ENCODE results near the gene FCHSD2.

Gene FCHSD2

DNA sequence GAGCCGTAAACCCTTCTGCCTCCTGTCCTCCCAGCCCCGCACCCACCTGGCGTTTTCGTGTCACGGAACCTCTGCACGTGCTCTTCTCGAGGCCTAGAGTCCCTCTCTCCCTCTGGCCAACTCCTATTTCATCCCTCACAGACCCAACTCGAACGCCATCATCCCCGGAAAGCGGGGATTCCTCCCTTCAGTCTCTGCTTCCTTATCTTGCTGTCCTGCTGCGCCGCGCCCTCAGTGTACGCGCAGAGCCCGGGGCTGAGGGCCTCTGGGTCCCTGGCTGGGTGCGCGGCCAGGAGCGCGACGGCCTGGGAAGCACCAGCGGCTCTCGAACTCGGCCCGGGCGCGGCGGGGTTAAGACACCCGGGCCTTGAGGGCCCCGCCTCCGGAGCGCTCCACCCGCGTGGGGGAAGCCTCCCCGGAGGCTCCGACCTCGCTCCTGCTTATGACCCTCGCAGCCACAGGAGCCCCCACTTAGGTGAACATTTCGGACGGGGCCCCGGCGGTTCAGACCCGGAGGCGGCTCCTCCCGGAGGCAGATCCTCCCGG, 328.3 kb downstream of the FCHSD2 start (continued):
- TF ChIP-seq, protein P1, sequence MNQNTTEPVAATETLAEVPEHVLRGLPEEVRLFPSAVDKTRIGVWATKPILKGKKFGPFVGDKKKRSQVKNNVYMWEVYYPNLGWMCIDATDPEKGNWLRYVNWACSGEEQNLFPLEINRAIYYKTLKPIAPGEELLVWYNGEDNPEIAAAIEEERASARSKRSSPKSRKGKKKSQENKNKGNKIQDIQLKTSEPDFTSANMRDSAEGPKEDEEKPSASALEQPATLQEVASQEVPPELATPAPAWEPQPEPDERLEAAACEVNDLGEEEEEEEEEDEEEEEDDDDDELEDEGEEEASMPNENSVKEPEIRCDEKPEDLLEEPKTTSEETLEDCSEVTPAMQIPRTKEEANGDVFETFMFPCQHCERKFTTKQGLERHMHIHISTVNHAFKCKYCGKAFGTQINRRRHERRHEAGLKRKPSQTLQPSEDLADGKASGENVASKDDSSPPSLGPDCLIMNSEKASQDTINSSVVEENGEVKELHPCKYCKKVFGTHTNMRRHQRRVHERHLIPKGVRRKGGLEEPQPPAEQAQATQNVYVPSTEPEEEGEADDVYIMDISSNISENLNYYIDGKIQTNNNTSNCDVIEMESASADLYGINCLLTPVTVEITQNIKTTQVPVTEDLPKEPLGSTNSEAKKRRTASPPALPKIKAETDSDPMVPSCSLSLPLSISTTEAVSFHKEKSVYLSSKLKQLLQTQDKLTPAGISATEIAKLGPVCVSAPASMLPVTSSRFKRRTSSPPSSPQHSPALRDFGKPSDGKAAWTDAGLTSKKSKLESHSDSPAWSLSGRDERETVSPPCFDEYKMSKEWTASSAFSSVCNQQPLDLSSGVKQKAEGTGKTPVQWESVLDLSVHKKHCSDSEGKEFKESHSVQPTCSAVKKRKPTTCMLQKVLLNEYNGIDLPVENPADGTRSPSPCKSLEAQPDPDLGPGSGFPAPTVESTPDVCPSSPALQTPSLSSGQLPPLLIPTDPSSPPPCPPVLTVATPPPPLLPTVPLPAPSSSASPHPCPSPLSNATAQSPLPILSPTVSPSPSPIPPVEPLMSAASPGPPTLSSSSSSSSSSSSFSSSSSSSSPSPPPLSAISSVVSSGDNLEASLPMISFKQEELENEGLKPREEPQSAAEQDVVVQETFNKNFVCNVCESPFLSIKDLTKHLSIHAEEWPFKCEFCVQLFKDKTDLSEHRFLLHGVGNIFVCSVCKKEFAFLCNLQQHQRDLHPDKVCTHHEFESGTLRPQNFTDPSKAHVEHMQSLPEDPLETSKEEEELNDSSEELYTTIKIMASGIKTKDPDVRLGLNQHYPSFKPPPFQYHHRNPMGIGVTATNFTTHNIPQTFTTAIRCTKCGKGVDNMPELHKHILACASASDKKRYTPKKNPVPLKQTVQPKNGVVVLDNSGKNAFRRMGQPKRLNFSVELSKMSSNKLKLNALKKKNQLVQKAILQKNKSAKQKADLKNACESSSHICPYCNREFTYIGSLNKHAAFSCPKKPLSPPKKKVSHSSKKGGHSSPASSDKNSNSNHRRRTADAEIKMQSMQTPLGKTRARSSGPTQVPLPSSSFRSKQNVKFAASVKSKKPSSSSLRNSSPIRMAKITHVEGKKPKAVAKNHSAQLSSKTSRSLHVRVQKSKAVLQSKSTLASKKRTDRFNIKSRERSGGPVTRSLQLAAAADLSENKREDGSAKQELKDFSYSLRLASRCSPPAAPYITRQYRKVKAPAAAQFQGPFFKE (tag by site-specific recombination; IDR thresholded peaks at IDR 0.05; ENCODE audit: borderline replicate concordance) = no peak
- TF ChIP-seq ZNF830 (tag by site-specific recombination; IDR thresholded peaks at IDR 0.05; ENCODE audit: low read depth) (no peak), ZNF510 (tag by site-specific recombination; IDR thresholded peaks at IDR 0.05; ENCODE audit: insufficient replicate concordance) (no peak), ZNF155 (tag by site-specific recombination; IDR thresholded peaks at IDR 0.05) (no peak), ZNF677 (tag by site-specific recombination; IDR thresholded peaks at IDR 0.05) (no peak)
- TF ChIP-seq, protein P2, sequence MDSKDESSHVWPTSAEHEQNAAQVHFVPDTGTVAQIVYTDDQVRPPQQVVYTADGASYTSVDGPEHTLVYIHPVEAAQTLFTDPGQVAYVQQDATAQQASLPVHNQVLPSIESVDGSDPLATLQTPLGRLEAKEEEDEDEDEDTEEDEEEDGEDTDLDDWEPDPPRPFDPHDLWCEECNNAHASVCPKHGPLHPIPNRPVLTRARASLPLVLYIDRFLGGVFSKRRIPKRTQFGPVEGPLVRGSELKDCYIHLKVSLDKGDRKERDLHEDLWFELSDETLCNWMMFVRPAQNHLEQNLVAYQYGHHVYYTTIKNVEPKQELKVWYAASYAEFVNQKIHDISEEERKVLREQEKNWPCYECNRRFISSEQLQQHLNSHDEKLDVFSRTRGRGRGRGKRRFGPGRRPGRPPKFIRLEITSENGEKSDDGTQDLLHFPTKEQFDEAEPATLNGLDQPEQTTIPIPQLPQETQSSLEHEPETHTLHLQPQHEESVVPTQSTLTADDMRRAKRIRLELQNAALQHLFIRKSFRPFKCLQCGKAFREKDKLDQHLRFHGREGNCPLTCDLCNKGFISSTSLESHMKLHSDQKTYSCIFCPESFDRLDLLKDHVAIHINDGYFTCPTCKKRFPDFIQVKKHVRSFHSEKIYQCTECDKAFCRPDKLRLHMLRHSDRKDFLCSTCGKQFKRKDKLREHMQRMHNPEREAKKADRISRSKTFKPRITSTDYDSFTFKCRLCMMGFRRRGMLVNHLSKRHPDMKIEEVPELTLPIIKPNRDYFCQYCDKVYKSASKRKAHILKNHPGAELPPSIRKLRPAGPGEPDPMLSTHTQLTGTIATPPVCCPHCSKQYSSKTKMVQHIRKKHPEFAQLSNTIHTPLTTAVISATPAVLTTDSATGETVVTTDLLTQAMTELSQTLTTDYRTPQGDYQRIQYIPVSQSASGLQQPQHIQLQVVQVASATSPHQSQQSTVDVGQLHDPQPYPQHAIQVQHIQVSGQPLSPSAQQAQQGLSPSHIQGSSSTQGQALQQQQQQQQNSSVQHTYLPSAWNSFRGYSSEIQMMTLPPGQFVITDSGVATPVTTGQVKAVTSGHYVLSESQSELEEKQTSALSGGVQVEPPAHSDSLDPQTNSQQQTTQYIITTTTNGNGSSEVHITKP (tag by site-specific recombination; IDR thresholded peaks at IDR 0.05) = peak; percentile 99
- TF ChIP-seq, protein P3, sequence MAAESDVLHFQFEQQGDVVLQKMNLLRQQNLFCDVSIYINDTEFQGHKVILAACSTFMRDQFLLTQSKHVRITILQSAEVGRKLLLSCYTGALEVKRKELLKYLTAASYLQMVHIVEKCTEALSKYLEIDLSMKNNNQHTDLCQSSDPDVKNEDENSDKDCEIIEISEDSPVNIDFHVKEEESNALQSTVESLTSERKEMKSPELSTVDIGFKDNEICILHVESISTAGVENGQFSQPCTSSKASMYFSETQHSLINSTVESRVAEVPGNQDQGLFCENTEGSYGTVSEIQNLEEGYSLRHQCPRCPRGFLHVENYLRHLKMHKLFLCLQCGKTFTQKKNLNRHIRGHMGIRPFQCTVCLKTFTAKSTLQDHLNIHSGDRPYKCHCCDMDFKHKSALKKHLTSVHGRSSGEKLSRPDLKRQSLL (tag by site-specific recombination; IDR thresholded peaks at IDR 0.05) = peak; percentile 87

DNA sequence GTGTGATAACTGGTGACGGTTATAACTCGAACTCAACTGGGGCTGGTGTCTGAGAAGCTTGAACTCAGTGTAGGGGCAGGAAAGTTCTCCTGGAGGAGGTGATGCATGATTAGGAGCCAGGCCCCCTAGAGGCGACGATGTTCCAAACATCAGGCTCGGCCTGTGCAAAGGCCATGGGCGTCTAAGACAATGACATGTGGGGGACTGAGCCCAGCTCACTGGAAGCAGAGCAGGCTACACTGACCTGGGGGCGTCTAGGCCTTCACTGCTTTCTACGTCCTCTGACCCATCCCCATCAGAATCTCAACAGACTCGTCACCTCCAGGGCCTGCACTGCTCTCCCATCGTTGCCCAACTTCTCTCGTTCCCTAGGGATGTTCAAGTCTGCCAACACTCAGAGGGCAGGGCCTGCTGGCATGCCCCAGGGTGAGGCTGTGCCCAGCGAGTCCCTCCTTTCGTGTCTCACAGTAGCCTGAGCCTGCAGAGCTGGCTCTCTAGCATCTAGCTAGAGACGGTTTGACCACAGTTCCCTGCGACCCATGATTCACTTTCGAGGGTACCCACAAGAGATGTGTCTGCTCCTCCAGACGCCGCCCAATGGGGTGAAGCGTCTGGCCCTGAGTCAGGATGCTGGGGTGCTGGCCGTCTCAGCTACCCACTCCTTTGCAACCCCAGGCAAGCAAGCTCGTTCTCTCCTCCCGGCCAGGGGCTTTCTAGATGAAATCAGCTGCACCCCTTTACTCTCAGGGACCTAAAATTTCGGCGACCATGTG, 329.0 kb downstream of the FCHSD2 start:
- H3K9me3 ChIP-seq (ENCODE audit: control insufficient read depth, insufficient read depth, low read depth, low read length) = no peaks in the 10 kb centered on the region
- POLR2A ChIA-PET = interaction anchor here (1.0 kb wide), 1 partner anchor 19 kb away, joined by 3 read pairs; the partner anchor contains the start of gene STARD10
- CTCF ChIA-PET = interaction anchor here (0.8 to 2.1 kb wide), 7 partner anchors 10 to 365 kb away, joined by 3 to 7 read pairs (median 4); partner anchors contain the start of gene STARD10
- no peaks in the 10 kb centered on the region for H3K4me1 ChIP-seq (ENCODE audit: control insufficient read depth, insufficient read depth, low read length)
- peak overlapping the region; percentile 70 for H3K4me3 ChIP-seq (ENCODE audit: low read depth, low read length)
- H3K27ac ChIP-seq (ENCODE audit: extremely low read depth, low read depth, low read length) = peak overlapping the region; percentile 73; the same call in 1 of the 2 replicates
- H3K36me3 ChIP-seq (ENCODE audit: control insufficient read depth in 2 of 2, insufficient read depth in 1 of 2, low read length in 2 of 2) = peaks cover 0 to 20% of the 10 kb centered on the region in 2 experiments; a peak in 1 of 3 replicates
- TF ChIP-seq ZNF664 (tag by site-specific recombination; IDR thresholded peaks at IDR 0.05) = no peak
- TF ChIP-seq, protein P4, sequence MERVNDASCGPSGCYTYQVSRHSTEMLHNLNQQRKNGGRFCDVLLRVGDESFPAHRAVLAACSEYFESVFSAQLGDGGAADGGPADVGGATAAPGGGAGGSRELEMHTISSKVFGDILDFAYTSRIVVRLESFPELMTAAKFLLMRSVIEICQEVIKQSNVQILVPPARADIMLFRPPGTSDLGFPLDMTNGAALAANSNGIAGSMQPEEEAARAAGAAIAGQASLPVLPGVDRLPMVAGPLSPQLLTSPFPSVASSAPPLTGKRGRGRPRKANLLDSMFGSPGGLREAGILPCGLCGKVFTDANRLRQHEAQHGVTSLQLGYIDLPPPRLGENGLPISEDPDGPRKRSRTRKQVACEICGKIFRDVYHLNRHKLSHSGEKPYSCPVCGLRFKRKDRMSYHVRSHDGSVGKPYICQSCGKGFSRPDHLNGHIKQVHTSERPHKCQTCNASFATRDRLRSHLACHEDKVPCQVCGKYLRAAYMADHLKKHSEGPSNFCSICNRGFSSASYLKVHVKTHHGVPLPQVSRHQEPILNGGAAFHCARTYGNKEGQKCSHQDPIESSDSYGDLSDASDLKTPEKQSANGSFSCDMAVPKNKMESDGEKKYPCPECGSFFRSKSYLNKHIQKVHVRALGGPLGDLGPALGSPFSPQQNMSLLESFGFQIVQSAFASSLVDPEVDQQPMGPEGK (tag by site-specific recombination; IDR thresholded peaks at IDR 0.05) = peak; percentile 55
- no peak for TF ChIP-seq ZNF530 (tag by site-specific recombination; IDR thresholded peaks at IDR 0.05; ENCODE audit: low read depth)
- no peak for TF ChIP-seq ZBTB21 (tag by site-specific recombination; IDR thresholded peaks at IDR 0.05)
- no peak for TF ChIP-seq ZNF658 (tag by site-specific recombination; IDR thresholded peaks at IDR 0.05)
- TF ChIP-seq ZBTB8A (tag by site-specific recombination; IDR thresholded peaks at IDR 0.05) = 0 out of 2 replicates have a peak, but pooled peaks have one; percentile 26
- 0 out of 2 replicates have a peak, but pooled peaks have one; percentile 21 for TF ChIP-seq SP3 (tag by site-specific recombination; IDR thresholded peaks at IDR 0.05)
- TF ChIP-seq, protein P5, sequence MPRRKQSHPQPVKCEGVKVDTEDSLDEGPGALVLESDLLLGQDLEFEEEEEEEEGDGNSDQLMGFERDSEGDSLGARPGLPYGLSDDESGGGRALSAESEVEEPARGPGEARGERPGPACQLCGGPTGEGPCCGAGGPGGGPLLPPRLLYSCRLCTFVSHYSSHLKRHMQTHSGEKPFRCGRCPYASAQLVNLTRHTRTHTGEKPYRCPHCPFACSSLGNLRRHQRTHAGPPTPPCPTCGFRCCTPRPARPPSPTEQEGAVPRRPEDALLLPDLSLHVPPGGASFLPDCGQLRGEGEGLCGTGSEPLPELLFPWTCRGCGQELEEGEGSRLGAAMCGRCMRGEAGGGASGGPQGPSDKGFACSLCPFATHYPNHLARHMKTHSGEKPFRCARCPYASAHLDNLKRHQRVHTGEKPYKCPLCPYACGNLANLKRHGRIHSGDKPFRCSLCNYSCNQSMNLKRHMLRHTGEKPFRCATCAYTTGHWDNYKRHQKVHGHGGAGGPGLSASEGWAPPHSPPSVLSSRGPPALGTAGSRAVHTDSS (tag by site-specific recombination; IDR thresholded peaks at IDR 0.05) = no peak
- TF ChIP-seq, protein P6, sequence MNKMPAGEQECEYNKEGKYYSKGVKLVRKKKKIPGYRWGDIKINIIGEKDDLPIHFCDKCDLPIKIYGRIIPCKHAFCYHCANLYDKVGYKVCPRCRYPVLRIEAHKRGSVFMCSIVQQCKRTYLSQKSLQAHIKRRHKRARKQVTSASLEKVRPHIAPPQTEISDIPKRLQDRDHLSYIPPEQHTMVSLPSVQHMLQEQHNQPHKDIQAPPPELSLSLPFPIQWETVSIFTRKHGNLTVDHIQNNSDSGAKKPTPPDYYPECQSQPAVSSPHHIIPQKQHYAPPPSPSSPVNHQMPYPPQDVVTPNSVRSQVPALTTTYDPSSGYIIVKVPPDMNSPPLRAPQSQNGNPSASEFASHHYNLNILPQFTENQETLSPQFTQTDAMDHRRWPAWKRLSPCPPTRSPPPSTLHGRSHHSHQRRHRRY (tag by site-specific recombination; IDR thresholded peaks at IDR 0.05) = no peak
- TF ChIP-seq ZNF239 (tag by site-specific recombination; IDR thresholded peaks at IDR 0.05) = no peak
- no peak for TF ChIP-seq ZNF776 (tag by site-specific recombination; IDR thresholded peaks at IDR 0.05; ENCODE audit: borderline replicate concordance)

Measured in HEK293 (cell line).